PC-3 (cell line): ENCODE data around the gene TIMM17A.

Experiments used
- CTCF ChIP-seq: fragments of 300-600 bp; sonication (generic); conservative IDR thresholded peaks from 2 replicates; pipeline ENCODE4 v1.5.1; 2017; ENCODE audit warnings: antibody characterized with exemption, low read depth, mild to moderate bottlenecking, low read length
- EZH2 ChIP-seq: fragments of 300-600 bp; sonication (generic); IDR thresholded peaks from one replicate; pipeline ENCODE4 v1.6.1; 2017; ENCODE audit warnings: antibody characterized with exemption, mild to moderate bottlenecking, low read length; ENCODE audit not compliant: unreplicated experiment

GRCh38 chr1:201916649-201917249 is 38.6 kb upstream of the TIMM17A start:
- no peak for TF ChIP-seq CTCF
- TF ChIP-seq EZH2: no peak
